ENCODE data around the gene MINDY3. TPM values are rescaled to one million over a fixed set of nuclear protein-coding genes. Genes with fewer than 3 reads are reported as not detected.

MINDY3 gene
- total RNA-seq, 1 experiment from 2014 or later, result 10.4 TPM

GRCh38 chr10:15824498-15824897 is 35.8 kb downstream of the MINDY3 start:
- no peak overlapping the region for H3K27ac ChIP-seq (ENCODE audit: low read length)
- intact Hi-C loops (cut with micrococcal nuclease; ENCODE audit: unreplicated experiment), result no loop called here
- no peak overlapping the region for H3K4me3 ChIP-seq (ENCODE audit: low read depth in 2 of 2, low read length in 2 of 2)
- no TSS peak for BruUV-seq (replicated peaks)
- DNase-seq (ENCODE audit: low read depth, low spot score) (no peak), ATAC-seq (no peak)
- POLR2A ChIA-PET, result no interaction called here
- no peaks in the 10 kb centered on the region for H3K27me3 ChIP-seq (ENCODE audit: control insufficient read depth, insufficient read depth, low read length)
- peaks cover 3% of the 10 kb centered on the region; the same call in 1 of the 2 replicates for H3K36me3 ChIP-seq (ENCODE audit: control insufficient read depth, insufficient read depth, low read length)
- in situ Hi-C loops (cut with HindIII; ENCODE audit: low pct_unique_long_range_greater_than_20kb, low sequenced_read_pairs), result no loop called here
- CTCF ChIA-PET, result no interaction called here
- H3K4me1 ChIP-seq (ENCODE audit: control insufficient read depth, insufficient read depth, low read length), result no peaks in the 10 kb centered on the region
- no peak for TF ChIP-seq TCF7L2 (IDR thresholded peaks at IDR 0.05; ENCODE audit: low read depth, low read length)
- TF ChIP-seq CTCF (IDR thresholded peaks at IDR 0.05), result peak; percentile 23; the same call in 1 of the 2 replicates
- no peaks in the 10 kb centered on the region for H3K9me3 ChIP-seq (ENCODE audit: control insufficient read depth, insufficient read depth, low read depth, low read length)

- H3K4me1 ChIP-seq (ENCODE audit: control insufficient read depth, insufficient read depth, low read length), result no peaks in the 10 kb centered on the region
- peaks cover 3% of the 10 kb centered on the region; the same call in 1 of the 2 replicates for H3K36me3 ChIP-seq (ENCODE audit: control insufficient read depth, insufficient read depth, low read length)
- in situ Hi-C loops (cut with HindIII; ENCODE audit: low pct_unique_long_range_greater_than_20kb, low sequenced_read_pairs), result no loop called here
- intact Hi-C loops (cut with micrococcal nuclease; ENCODE audit: unreplicated experiment), result no loop called here
- ChIA-PET CTCF (no interaction called here), POLR2A (no interaction called here)
- no peak overlapping the region for H3K4me3 ChIP-seq (ENCODE audit: low read depth in 2 of 2, low read length in 2 of 2)
- no peaks in the 10 kb centered on the region for H3K27me3 ChIP-seq (ENCODE audit: control insufficient read depth, insufficient read depth, low read length)
- no peak overlapping the region for H3K27ac ChIP-seq (ENCODE audit: low read length)
- no peaks in the 10 kb centered on the region for H3K9me3 ChIP-seq (ENCODE audit: control insufficient read depth, insufficient read depth, low read depth, low read length)
- ATAC-seq (no peak), DNase-seq (ENCODE audit: low read depth, low spot score) (no peak)
- no TSS peak for BruUV-seq (replicated peaks)
- no peak for TF ChIP-seq CTCF (IDR thresholded peaks at IDR 0.05)
Observed at GRCh38 chr10:15822131-15822530, 38.2 kb downstream of the MINDY3 start.

- ATAC-seq (no peak), DNase-seq (ENCODE audit: low read depth, low spot score) (no peak)
- Histone ChIP-seq H3K27ac (ENCODE audit: low read length) (no peak overlapping the region), H3K4me3 (ENCODE audit: low read depth in 2 of 2, low read length in 2 of 2) (no peak overlapping the region), H3K9me3 (ENCODE audit: control insufficient read depth, insufficient read depth, low read depth, low read length) (no peaks in the 10 kb centered on the region), H3K36me3 (ENCODE audit: control insufficient read depth, insufficient read depth, low read length) (peaks cover 3% of the 10 kb centered on the region; the same call in 1 of the 2 replicates), H3K4me1 (ENCODE audit: control insufficient read depth, insufficient read depth, low read length) (no peaks in the 10 kb centered on the region), H3K27me3 (ENCODE audit: control insufficient read depth, insufficient read depth, low read length) (no peaks in the 10 kb centered on the region)
- intact Hi-C loops (cut with micrococcal nuclease; ENCODE audit: unreplicated experiment), result no loop called here
- ChIA-PET POLR2A (no interaction called here), CTCF (no interaction called here)
- no TSS peak for BruUV-seq (replicated peaks)
- TF ChIP-seq CTCF (IDR thresholded peaks at IDR 0.05) (no peak), REST (IDR thresholded peaks at IDR 0.05; ENCODE audit: insufficient read depth in 1 of 2, low read depth in 2 of 2, low read length in 1 of 2) (no peak)
- in situ Hi-C loops (cut with HindIII; ENCODE audit: low pct_unique_long_range_greater_than_20kb, low sequenced_read_pairs), result no loop called here
Observed at GRCh38 chr10:15821046-15821683, 39.1 kb downstream of the MINDY3 start.

All from Panc1 (cell line).